Mammary epithelial cell (primary cell): Measurements from ENCODE around the gene KCND3.

Experiments
- EZH2 ChIP-seq: IDR thresholded peaks from 2 replicates; pipeline ENCODE4 v1.6.1; 2012; ENCODE audit warnings: low read length, inconsistent platforms, borderline replicate concordance
- TF ChIP-seq, protein P1 (sequence below), 2 donors: IDR thresholded peaks in 1 of 2; conservative IDR thresholded peaks in 1 of 2; 2 replicates each; pipeline ENCODE4 v1.5.1; 2011 to 2012; ENCODE audit warnings: inconsistent platforms in 2 of 2, low read length in 2 of 2, mild to moderate bottlenecking in 2 of 2, control low read depth in 1 of 2, low read depth in 1 of 2; ENCODE audit not compliant: insufficient read depth in 1 of 2; ENCODE audit errors: extremely low read depth in 1 of 2

DNA sequence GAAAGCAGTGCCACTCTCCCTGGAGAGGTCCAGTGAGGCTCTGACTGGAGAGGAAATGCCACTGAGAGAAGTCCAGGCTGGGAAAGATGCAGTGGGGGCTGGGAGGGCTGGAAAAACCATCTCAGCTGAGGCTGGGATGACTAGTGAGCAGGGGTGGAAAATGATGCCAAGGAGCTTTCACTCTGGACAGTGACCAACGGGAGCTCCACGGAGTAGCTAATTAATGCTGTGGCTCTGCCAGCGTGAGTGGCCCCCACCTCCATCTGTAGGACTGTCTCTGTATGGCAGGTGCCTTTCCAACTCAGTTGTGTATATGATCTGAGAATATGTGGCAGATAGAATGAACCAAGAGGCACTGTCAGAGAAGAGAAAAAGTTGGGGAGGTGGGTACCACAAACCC lies 147.1 kb downstream of the KCND3 start:
- TF ChIP-seq, protein P1, sequence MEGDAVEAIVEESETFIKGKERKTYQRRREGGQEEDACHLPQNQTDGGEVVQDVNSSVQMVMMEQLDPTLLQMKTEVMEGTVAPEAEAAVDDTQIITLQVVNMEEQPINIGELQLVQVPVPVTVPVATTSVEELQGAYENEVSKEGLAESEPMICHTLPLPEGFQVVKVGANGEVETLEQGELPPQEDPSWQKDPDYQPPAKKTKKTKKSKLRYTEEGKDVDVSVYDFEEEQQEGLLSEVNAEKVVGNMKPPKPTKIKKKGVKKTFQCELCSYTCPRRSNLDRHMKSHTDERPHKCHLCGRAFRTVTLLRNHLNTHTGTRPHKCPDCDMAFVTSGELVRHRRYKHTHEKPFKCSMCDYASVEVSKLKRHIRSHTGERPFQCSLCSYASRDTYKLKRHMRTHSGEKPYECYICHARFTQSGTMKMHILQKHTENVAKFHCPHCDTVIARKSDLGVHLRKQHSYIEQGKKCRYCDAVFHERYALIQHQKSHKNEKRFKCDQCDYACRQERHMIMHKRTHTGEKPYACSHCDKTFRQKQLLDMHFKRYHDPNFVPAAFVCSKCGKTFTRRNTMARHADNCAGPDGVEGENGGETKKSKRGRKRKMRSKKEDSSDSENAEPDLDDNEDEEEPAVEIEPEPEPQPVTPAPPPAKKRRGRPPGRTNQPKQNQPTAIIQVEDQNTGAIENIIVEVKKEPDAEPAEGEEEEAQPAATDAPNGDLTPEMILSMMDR (conservative IDR thresholded peaks at IDR 0.05 in 1 of 2, IDR thresholded peaks at IDR 0.05 in 1 of 2; ENCODE audit: extremely low read depth in 1 of 2, insufficient read depth in 1 of 2, low read depth in 1 of 2, low read length in 2 of 2) = no peak
- TF ChIP-seq EZH2 = no peak
